ENCODE results near the gene SEMA6A.

SEMA6A gene

GRCh38 chr5:116605310-116606070 is 30.9 kb upstream of the SEMA6A start:
- no peak overlapping the region for H3K27ac ChIP-seq (ENCODE audit: low read length, poor library complexity, severe bottlenecking)
- H3K36me3 ChIP-seq (ENCODE audit: control insufficient read depth in 1 of 2, insufficient read depth in 2 of 2, low read depth in 1 of 2, low read length in 2 of 2): no peaks in the 10 kb centered on the region
- no peak overlapping the region for H3K4ac ChIP-seq (ENCODE audit: low read depth in 1 of 2, low read length in 2 of 2)
- peaks cover 3% of the 10 kb centered on the region for H3K4me1 ChIP-seq (ENCODE audit: control insufficient read depth, insufficient read depth, low read depth, low read length)
- no peak overlapping the region for H3K18ac ChIP-seq (ENCODE audit: low read depth in 1 of 2, low read length in 2 of 2)
- H3K14ac ChIP-seq (ENCODE audit: low read length in 2 of 2): no peak overlapping the region
- H3K79me1 ChIP-seq (replicated peaks; ENCODE audit: low read length, poor library complexity, severe bottlenecking): no peaks in the 10 kb centered on the region
- no peak overlapping the region for H2BK12ac ChIP-seq (ENCODE audit: low read length in 2 of 2)
- no peaks in the 10 kb centered on the region for H3K9me3 ChIP-seq (ENCODE audit: control insufficient read depth, low read length)
- no peak overlapping the region for H2BK5ac ChIP-seq (ENCODE audit: low read depth, low read length, poor library complexity, severe bottlenecking)
- no peak overlapping the region for H4K91ac ChIP-seq (ENCODE audit: low read length)
- WGBS: 93% methylated on average over 3 of the region's 4 CpGs
- no peak overlapping the region for H2AK5ac ChIP-seq (ENCODE audit: low read length, severe bottlenecking)
- no peak overlapping the region for H2BK15ac ChIP-seq (ENCODE audit: low read depth, poor library complexity, severe bottlenecking)
- no peak overlapping the region for H2AFZ ChIP-seq (ENCODE audit: low read depth, low read length)
- H3K4me2 ChIP-seq (ENCODE audit: low read length, poor library complexity, severe bottlenecking): no peak overlapping the region
- no peak for DNase-seq
- H2BK120ac ChIP-seq (ENCODE audit: low read depth, low read length): no peak overlapping the region
- H3K27me3 ChIP-seq (ENCODE audit: control insufficient read depth in 1 of 2, insufficient read depth in 1 of 2, low read length in 2 of 2): no peaks in the 10 kb centered on the region
- no peak overlapping the region for H4K8ac ChIP-seq (ENCODE audit: low read length)
- no peak overlapping the region for H3K4me3 ChIP-seq (ENCODE audit: insufficient read depth in 1 of 2, low read depth in 1 of 2, low read length in 2 of 2)
- H3K23ac ChIP-seq (ENCODE audit: low read length in 2 of 2): no peak overlapping the region
- no peak overlapping the region for H3K9ac ChIP-seq (ENCODE audit: low read length)

GRCh38 chr5:116604805-116605204 is 30.2 kb upstream of the SEMA6A start:
- no peak overlapping the region for H3K27ac ChIP-seq (ENCODE audit: low read length, poor library complexity, severe bottlenecking)

GRCh38 chr5:116600876-116601275 is 26.3 kb upstream of the SEMA6A start:
- H3K79me1 ChIP-seq (replicated peaks; ENCODE audit: low read length, poor library complexity, severe bottlenecking): no peaks in the 10 kb centered on the region
- peak overlapping the region in 1 of 2 experiments; percentile 41 for H3K23ac ChIP-seq (ENCODE audit: low read length in 2 of 2)
- no peak overlapping the region for H3K4ac ChIP-seq (ENCODE audit: low read depth in 1 of 2, low read length in 2 of 2)
- H2AK5ac ChIP-seq (ENCODE audit: low read length, severe bottlenecking): no peak overlapping the region
- no peak overlapping the region for H2AFZ ChIP-seq (ENCODE audit: low read depth, low read length)
- peak overlapping the region in 1 of 2 experiments; percentile 81 for H3K18ac ChIP-seq (ENCODE audit: low read depth in 1 of 2, low read length in 2 of 2)
- H4K91ac ChIP-seq (ENCODE audit: low read length): no peak overlapping the region
- H3K4me3 ChIP-seq (ENCODE audit: insufficient read depth in 1 of 2, low read depth in 1 of 2, low read length in 2 of 2): no peak overlapping the region
- H2BK120ac ChIP-seq (ENCODE audit: low read depth, low read length): no peak overlapping the region
- 0% methylated on average over 1 of the region's 3 CpGs for WGBS
- peak overlapping the region; percentile 12 for H3K4me2 ChIP-seq (ENCODE audit: low read length, poor library complexity, severe bottlenecking)
- H3K9ac ChIP-seq (ENCODE audit: low read length): no peak overlapping the region
- H2BK12ac ChIP-seq (ENCODE audit: low read length in 2 of 2): no peak overlapping the region
- no peak overlapping the region for H2BK15ac ChIP-seq (ENCODE audit: low read depth, poor library complexity, severe bottlenecking)
- no peaks in the 10 kb centered on the region for H3K27me3 ChIP-seq (ENCODE audit: control insufficient read depth in 1 of 2, insufficient read depth in 1 of 2, low read length in 2 of 2)
- DNase-seq: peak; percentile 91
- H3K4me1 ChIP-seq (ENCODE audit: control insufficient read depth, insufficient read depth, low read depth, low read length): peaks cover 3% of the 10 kb centered on the region
- no peaks in the 10 kb centered on the region for H3K36me3 ChIP-seq (ENCODE audit: control insufficient read depth in 1 of 2, insufficient read depth in 2 of 2, low read depth in 1 of 2, low read length in 2 of 2)
- no peaks in the 10 kb centered on the region for H3K9me3 ChIP-seq (ENCODE audit: control insufficient read depth, low read length)
- H2BK5ac ChIP-seq (ENCODE audit: low read depth, low read length, poor library complexity, severe bottlenecking): peak overlapping the region; percentile 75
- H3K14ac ChIP-seq (ENCODE audit: low read length in 2 of 2): no peak overlapping the region
- H4K8ac ChIP-seq (ENCODE audit: low read length): no peak overlapping the region
- peak overlapping the region; percentile 25 for H3K27ac ChIP-seq (ENCODE audit: low read length, poor library complexity, severe bottlenecking)

More at GRCh38 chr5:116604805-116605204, 30.2 kb upstream of the SEMA6A start:
- DNase-seq: no peak
- 86% methylated on average over 4 of the region's 4 CpGs for WGBS
- Histone ChIP-seq H3K27me3 (ENCODE audit: control insufficient read depth in 1 of 2, insufficient read depth in 1 of 2, low read length in 2 of 2) (no peaks in the 10 kb centered on the region), H3K4me1 (ENCODE audit: control insufficient read depth, insufficient read depth, low read depth, low read length) (peaks cover 3% of the 10 kb centered on the region), H3K14ac (ENCODE audit: low read length in 2 of 2) (no peak overlapping the region), H2BK5ac (ENCODE audit: low read depth, low read length, poor library complexity, severe bottlenecking) (no peak overlapping the region), H3K4me2 (ENCODE audit: low read length, poor library complexity, severe bottlenecking) (no peak overlapping the region), H3K36me3 (ENCODE audit: control insufficient read depth in 1 of 2, insufficient read depth in 2 of 2, low read depth in 1 of 2, low read length in 2 of 2) (no peaks in the 10 kb centered on the region), H2BK120ac (ENCODE audit: low read depth, low read length) (no peak overlapping the region), H2AK5ac (ENCODE audit: low read length, severe bottlenecking) (no peak overlapping the region), H3K79me1 (replicated peaks; ENCODE audit: low read length, poor library complexity, severe bottlenecking) (no peaks in the 10 kb centered on the region), H3K9ac (ENCODE audit: low read length) (no peak overlapping the region), H2AFZ (ENCODE audit: low read depth, low read length) (no peak overlapping the region), H3K18ac (ENCODE audit: low read depth in 1 of 2, low read length in 2 of 2) (no peak overlapping the region), H3K23ac (ENCODE audit: low read length in 2 of 2) (no peak overlapping the region), H4K91ac (ENCODE audit: low read length) (no peak overlapping the region), H3K4ac (ENCODE audit: low read depth in 1 of 2, low read length in 2 of 2) (no peak overlapping the region), H4K8ac (ENCODE audit: low read length) (no peak overlapping the region), H3K9me3 (ENCODE audit: control insufficient read depth, low read length) (no peaks in the 10 kb centered on the region), H3K4me3 (ENCODE audit: insufficient read depth in 1 of 2, low read depth in 1 of 2, low read length in 2 of 2) (no peak overlapping the region), H2BK15ac (ENCODE audit: low read depth, poor library complexity, severe bottlenecking) (no peak overlapping the region), H2BK12ac (ENCODE audit: low read length in 2 of 2) (no peak overlapping the region)

- H2BK12ac ChIP-seq (ENCODE audit: low read length in 2 of 2): no peak overlapping the region
Observed at GRCh38 chr5:116598911-116599310, 24.3 kb upstream of the SEMA6A start.

More at GRCh38 chr5:116598911-116599310, 24.3 kb upstream of the SEMA6A start:
- H3K9ac ChIP-seq (ENCODE audit: low read length): no peak overlapping the region
- no peaks in the 10 kb centered on the region for H3K9me3 ChIP-seq (ENCODE audit: control insufficient read depth, low read length)
- H3K27me3 ChIP-seq (ENCODE audit: control insufficient read depth in 1 of 2, insufficient read depth in 1 of 2, low read length in 2 of 2): no peaks in the 10 kb centered on the region
- H2AFZ ChIP-seq (ENCODE audit: low read depth, low read length): no peak overlapping the region
- no peak overlapping the region for H2BK120ac ChIP-seq (ENCODE audit: low read depth, low read length)
- 80% methylated on average over 1 of the region's 1 CpG for WGBS
- H4K91ac ChIP-seq (ENCODE audit: low read length): no peak overlapping the region
- H3K36me3 ChIP-seq (ENCODE audit: control insufficient read depth in 1 of 2, insufficient read depth in 2 of 2, low read depth in 1 of 2, low read length in 2 of 2): no peaks in the 10 kb centered on the region
- no peak for DNase-seq
- no peak overlapping the region for H3K27ac ChIP-seq (ENCODE audit: low read length, poor library complexity, severe bottlenecking)
- H3K4ac ChIP-seq (ENCODE audit: low read depth in 1 of 2, low read length in 2 of 2): no peak overlapping the region
- no peak overlapping the region for H3K18ac ChIP-seq (ENCODE audit: low read depth in 1 of 2, low read length in 2 of 2)
- H3K23ac ChIP-seq (ENCODE audit: low read length in 2 of 2): no peak overlapping the region
- no peaks in the 10 kb centered on the region for H3K79me1 ChIP-seq (replicated peaks; ENCODE audit: low read length, poor library complexity, severe bottlenecking)
- no peak overlapping the region for H3K4me2 ChIP-seq (ENCODE audit: low read length, poor library complexity, severe bottlenecking)
- no peak overlapping the region for H4K8ac ChIP-seq (ENCODE audit: low read length)
- H3K4me1 ChIP-seq (ENCODE audit: control insufficient read depth, insufficient read depth, low read depth, low read length): peaks cover 3% of the 10 kb centered on the region
- no peak overlapping the region for H3K4me3 ChIP-seq (ENCODE audit: insufficient read depth in 1 of 2, low read depth in 1 of 2, low read length in 2 of 2)
- no peak overlapping the region for H2BK5ac ChIP-seq (ENCODE audit: low read depth, low read length, poor library complexity, severe bottlenecking)
- no peak overlapping the region for H3K14ac ChIP-seq (ENCODE audit: low read length in 2 of 2)
- H2AK5ac ChIP-seq (ENCODE audit: low read length, severe bottlenecking): no peak overlapping the region
- no peak overlapping the region for H2BK15ac ChIP-seq (ENCODE audit: low read depth, poor library complexity, severe bottlenecking)
